Measurements from ENCODE around the gene CORIN.

GRCh38 chr4:47771020-47771419, 66.8 kb downstream of the CORIN start:
- TF ChIP-seq, protein P1, sequence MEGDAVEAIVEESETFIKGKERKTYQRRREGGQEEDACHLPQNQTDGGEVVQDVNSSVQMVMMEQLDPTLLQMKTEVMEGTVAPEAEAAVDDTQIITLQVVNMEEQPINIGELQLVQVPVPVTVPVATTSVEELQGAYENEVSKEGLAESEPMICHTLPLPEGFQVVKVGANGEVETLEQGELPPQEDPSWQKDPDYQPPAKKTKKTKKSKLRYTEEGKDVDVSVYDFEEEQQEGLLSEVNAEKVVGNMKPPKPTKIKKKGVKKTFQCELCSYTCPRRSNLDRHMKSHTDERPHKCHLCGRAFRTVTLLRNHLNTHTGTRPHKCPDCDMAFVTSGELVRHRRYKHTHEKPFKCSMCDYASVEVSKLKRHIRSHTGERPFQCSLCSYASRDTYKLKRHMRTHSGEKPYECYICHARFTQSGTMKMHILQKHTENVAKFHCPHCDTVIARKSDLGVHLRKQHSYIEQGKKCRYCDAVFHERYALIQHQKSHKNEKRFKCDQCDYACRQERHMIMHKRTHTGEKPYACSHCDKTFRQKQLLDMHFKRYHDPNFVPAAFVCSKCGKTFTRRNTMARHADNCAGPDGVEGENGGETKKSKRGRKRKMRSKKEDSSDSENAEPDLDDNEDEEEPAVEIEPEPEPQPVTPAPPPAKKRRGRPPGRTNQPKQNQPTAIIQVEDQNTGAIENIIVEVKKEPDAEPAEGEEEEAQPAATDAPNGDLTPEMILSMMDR (IDR thresholded peaks at IDR 0.05), result no peak
- no peak for TF ChIP-seq POLR2A (IDR thresholded peaks at IDR 0.05)
